CD4-positive, alpha-beta T cell (primary cell): ENCODE results near the gene FLYWCH1. TPM values are rescaled to one million over a fixed set of nuclear protein-coding genes. Genes with fewer than 3 reads are reported as not detected.

ENCODE experiments used
- ATAC-seq: fragments of 200-7000 bp; cut with Tn5 transposase; one replicate; pipeline ENCODE4 v1.10.0; 2022; ENCODE audit warnings: mild to moderate bottlenecking; ENCODE audit not compliant: poor library complexity
- CTCF ChIA-PET: fragments of 350-600 bp; sonication (Branson Sonifier 250); formaldehyde crosslinking; loops from one replicate; lab custom pipeline; 2021; ENCODE audit warnings: antibody characterized with exemption, inconsistent platforms; lab: Charles Lee
- POLR2A ChIA-PET: fragments of 350-600 bp; sonication (Branson Sonifier 250); formaldehyde crosslinking; loops from one replicate; lab custom pipeline; 2021; ENCODE audit warnings: antibody characterized with exemption, inconsistent platforms; lab: Charles Lee
- DNase-seq, 14 experiments: peaks; one replicate each; pipeline ENCODE4 v3.0.0-alpha.2; 2013 to 2020; ENCODE audit warnings: mixed read lengths in 2 of 14
- H3K27ac ChIP-seq, 2 donors: one replicate each; pipeline versions ENCODE4 v1.5.1 to v1.7.0; 2013; ENCODE audit warnings: low read length in 2 of 2, low read depth in 1 of 2, mild to moderate bottlenecking in 1 of 2
- H3K27me3 ChIP-seq, 2 experiments: 1 replicate in 1 of 2; 2 replicates in 1 of 2; pipeline versions ENCODE4 v1.6.1 to v1.7.0; 2013; ENCODE audit warnings: low read length in 2 of 2, control low read depth in 1 of 2, mild to moderate bottlenecking in 1 of 2, moderate library complexity in 1 of 2; ENCODE audit not compliant: insufficient read depth in 2 of 2, control insufficient read depth in 1 of 2
- H3K36me3 ChIP-seq: one replicate; pipeline ENCODE4 v1.6.1; 2013; ENCODE audit warnings: low read length, control low read depth; ENCODE audit not compliant: insufficient read depth
- H3K4me1 ChIP-seq: one replicate; pipeline ENCODE4 v1.6.1; 2013; ENCODE audit warnings: low read length, control low read depth; ENCODE audit not compliant: insufficient read depth
- H3K4me3 ChIP-seq: one replicate; pipeline ENCODE4 v1.5.1; 2013; ENCODE audit warnings: mild to moderate bottlenecking, low read length, moderate library complexity
- H3K9me3 ChIP-seq, 2 experiments: 1 replicate in 1 of 2; 2 replicates in 1 of 2; pipeline versions ENCODE4 v1.6.1 to v1.7.0; 2013; ENCODE audit warnings: low read length in 2 of 2, mild to moderate bottlenecking in 2 of 2, control low read depth in 1 of 2, moderate library complexity in 1 of 2; ENCODE audit not compliant: control insufficient read depth in 1 of 2, insufficient read depth in 1 of 2
- H3K27ac Mint-ChIP-seq: one replicate; pipeline ENCODE4 v1.8.0; 2020; ENCODE audit warnings: mixed read lengths
- H3K27me3 Mint-ChIP-seq: one replicate; pipeline ENCODE4 v1.8.0; 2021; ENCODE audit warnings: mixed read lengths
- H3K36me3 Mint-ChIP-seq: one replicate; pipeline ENCODE4 v1.8.0; 2021; ENCODE audit warnings: low read depth, mixed read lengths
- H3K4me1 Mint-ChIP-seq: one replicate; pipeline ENCODE4 v1.8.0; 2021; ENCODE audit warnings: low read depth, mixed read lengths
- H3K4me3 Mint-ChIP-seq: one replicate; pipeline ENCODE4 v1.8.0; 2020; ENCODE audit warnings: mild to moderate bottlenecking, mixed read lengths
- H3K9me3 Mint-ChIP-seq: one replicate; pipeline ENCODE4 v1.8.0; 2020; ENCODE audit warnings: mixed read lengths
- CTCF ChIP-seq: fragments of 200-600 bp; IDR thresholded peaks from one replicate; pipeline ENCODE4 v1.8.0; 2022; ENCODE audit warnings: antibody characterized with exemption, mild to moderate bottlenecking
- intact Hi-C, 2 experiments: fragments of 100-400 bp; cut with DNase I in 1 of 2; cut with micrococcal nuclease in 1 of 2; formaldehyde crosslinking; loops; one replicate each; pipeline versions ENCODE4 v1.15.1 to v1.9.0; 2023 to 2025; cut with DNase I, micrococcal nuclease
- total RNA-seq, 174 experiments: library from RNA in 2 of 174; stranded (reverse) in 2 of 174; gene quantifications; one replicate each; pipeline ENCODE4 v1.2.3 and lab custom pipeline; 2021 to 2026

The FLYWCH1 gene
- total RNA-seq, 2 experiments from 2014 or later, result 84.8 to 97.0 TPM

- peaks cover 18% of the 10 kb centered on the region for H3K4me1 ChIP-seq
- H3K36me3 Mint-ChIP-seq, result peaks cover 34% of the 10 kb centered on the region
- no peaks in the 10 kb centered on the region for H3K9me3 ChIP-seq
- intact Hi-C loops, result loop anchor here in 1 of 2 experiments (5.0 kb wide), 1 partner anchor 68 kb away; the partner anchor contains the start of gene PKMYT1
- peaks cover 24% of the 10 kb centered on the region for H3K4me1 Mint-ChIP-seq
- H3K4me3 ChIP-seq, result no peak overlapping the region
- peak in 1 of 14 experiments; percentile 21 for DNase-seq
- no peak overlapping the region for H3K27ac ChIP-seq
- no peaks in the 10 kb centered on the region for H3K9me3 Mint-ChIP-seq
- TF ChIP-seq CTCF, result no peak
- peaks cover 17% of the 10 kb centered on the region for H3K36me3 ChIP-seq
- peak overlapping the region; percentile 96 for H3K4me3 Mint-ChIP-seq
- ChIA-PET POLR2A (no interaction called here), CTCF (interaction anchor here (3.0 to 4.0 kb wide), 2 partner anchors 13 to 46 kb away, joined by 10 to 19 read pairs; no protein-coding TSS in a partner anchor)
- peak overlapping the region; percentile 82 for H3K27ac Mint-ChIP-seq
- H3K27me3 ChIP-seq, result no peaks in the 10 kb centered on the region
- H3K27me3 Mint-ChIP-seq, result no peaks in the 10 kb centered on the region
- ATAC-seq, result no peak
Measured at GRCh38 chr16:2914233-2914632, 2.5 kb downstream of the FLYWCH1 start.

GRCh38 chr16:2915196-2915929 is 3.6 kb downstream of the FLYWCH1 start:
- Histone ChIP-seq H3K27me3 (no peaks in the 10 kb centered on the region), H3K9me3 (no peaks in the 10 kb centered on the region), H3K4me1 (peaks cover 21% of the 10 kb centered on the region), H3K27ac (no peak overlapping the region), H3K36me3 (peaks cover 17% of the 10 kb centered on the region), H3K4me3 (no peak overlapping the region)
- H3K9me3 Mint-ChIP-seq, result no peaks in the 10 kb centered on the region
- peaks cover 28% of the 10 kb centered on the region for H3K4me1 Mint-ChIP-seq
- ATAC-seq (no peak), DNase-seq (no peak)
- H3K27ac Mint-ChIP-seq, result no peak overlapping the region
- TF ChIP-seq CTCF, result no peak
- ChIA-PET CTCF (interaction anchor here (3.0 kb wide), 2 partner anchors 12 to 47 kb away, joined by 10 to 12 read pairs; no protein-coding TSS in a partner anchor), POLR2A (no interaction called here)
- intact Hi-C loops, result loop anchor here in 1 of 2 experiments (5.0 kb wide), 1 partner anchor 33 kb away; the partner anchor contains the start of gene FLYWCH2
- H3K4me3 Mint-ChIP-seq, result peak overlapping the region; percentile 30
- peaks cover 40% of the 10 kb centered on the region for H3K36me3 Mint-ChIP-seq
- no peaks in the 10 kb centered on the region for H3K27me3 Mint-ChIP-seq

- Mint-ChIP-seq H3K4me3 (no peak overlapping the region), H3K9me3 (no peaks in the 10 kb centered on the region), H3K36me3 (peaks cover 42% of the 10 kb centered on the region), H3K4me1 (peaks cover 6% of the 10 kb centered on the region), H3K27ac (peak overlapping the region; percentile 16), H3K27me3 (no peaks in the 10 kb centered on the region)
- Histone ChIP-seq H3K27me3 (no peaks in the 10 kb centered on the region), H3K4me1 (peaks cover 3% of the 10 kb centered on the region), H3K27ac (no peak overlapping the region), H3K36me3 (peaks cover 20% of the 10 kb centered on the region), H3K4me3 (no peak overlapping the region), H3K9me3 (no peaks in the 10 kb centered on the region)
- intact Hi-C loops, result loop anchor here (1.0 to 5.0 kb wide), 5 partner anchors 14 to 80 kb away; partner anchors contain the start of gene FLYWCH2 (in 1 of the 2)
- ChIA-PET POLR2A (interaction anchor here (0.9 to 1.2 kb wide), 2 partner anchors 8 to 13 kb away, joined by 3 to 4 read pairs; partner anchors contain the start of gene FLYWCH1), CTCF (interaction anchor here (0.8 to 1.7 kb wide), 5 partner anchors 14 to 51 kb away, joined by 3 to 6 read pairs (median 4); partner anchors contain the start of gene FLYWCH2)
- peak; percentile 81 for ATAC-seq
- TF ChIP-seq CTCF, result peak; percentile 95
- peak; percentile 39 to 86 (median 54) for DNase-seq
Measured at GRCh38 chr16:2919511-2920255, 8.0 kb downstream of the FLYWCH1 start.
